BE2C (cell line): ENCODE measurements around the gene BCL2L1.

Source experiments
- DNase-seq: peaks from one replicate; pipeline ENCODE4 v3.0.0-alpha.2; 2020
- H3K27me3 ChIP-seq: fragments of 250-450 bp; sonication (Bioruptor Pico); 2 replicates; pipeline ENCODE4 v1.5.1; 2020; ENCODE audit warnings: mild to moderate bottlenecking
- H3K36me3 ChIP-seq: fragments of 250-450 bp; sonication (Bioruptor Pico); 2 replicates; pipeline ENCODE4 v1.5.1; 2020; ENCODE audit warnings: mild to moderate bottlenecking
- H3K4me1 ChIP-seq: fragments of 250-450 bp; sonication (Bioruptor Pico); 2 replicates; pipeline ENCODE4 v1.5.1; 2020
- H3K4me3 ChIP-seq: 2 replicates; pipeline ENCODE4 v1.5.1; 2011; ENCODE audit warnings: low read depth, low read length
- H3K9me3 ChIP-seq: fragments of 250-450 bp; sonication (Bioruptor Pico); 2 replicates; pipeline ENCODE4 v1.5.1; 2020
- TF ChIP-seq, protein P1 (sequence below): IDR thresholded peaks from 2 replicates; pipeline ENCODE4 v1.5.1; 2012; ENCODE audit warnings: mild to moderate bottlenecking, low read depth, low read length

BCL2L1 gene

DNA sequence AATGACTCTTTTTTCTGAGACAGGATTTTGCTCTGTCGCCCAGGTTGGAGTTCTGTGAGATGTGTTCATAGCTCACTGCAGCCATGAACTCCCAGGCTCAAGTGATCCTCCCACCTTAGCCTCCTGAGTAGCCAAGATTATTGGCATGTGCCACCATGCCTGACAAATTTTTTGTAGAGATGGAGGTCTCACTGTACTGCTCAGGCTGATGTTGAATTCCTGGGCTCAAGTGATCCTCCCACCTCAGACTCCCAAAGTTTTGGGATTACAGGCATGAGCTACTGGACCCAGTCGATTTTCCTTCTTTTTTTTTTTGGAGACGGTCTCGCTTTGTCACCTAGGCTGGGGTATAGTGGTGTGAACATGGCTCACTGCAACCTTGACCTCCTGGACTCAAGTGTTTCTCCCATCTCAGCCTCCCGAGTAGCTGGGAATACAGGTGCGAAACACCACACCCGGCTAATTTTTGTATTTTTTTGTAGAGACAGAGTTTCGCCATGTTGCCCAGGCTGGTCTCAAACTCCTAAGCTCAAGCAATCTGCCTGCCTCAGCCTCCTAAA, 24.3 kb downstream of the BCL2L1 start:
- DNase-seq, result no peak
- H3K4me1 ChIP-seq, result no peaks in the 10 kb centered on the region
- H3K36me3 ChIP-seq, result no peaks in the 10 kb centered on the region; the same call in 1 of the 2 replicates
- TF ChIP-seq, protein P1, sequence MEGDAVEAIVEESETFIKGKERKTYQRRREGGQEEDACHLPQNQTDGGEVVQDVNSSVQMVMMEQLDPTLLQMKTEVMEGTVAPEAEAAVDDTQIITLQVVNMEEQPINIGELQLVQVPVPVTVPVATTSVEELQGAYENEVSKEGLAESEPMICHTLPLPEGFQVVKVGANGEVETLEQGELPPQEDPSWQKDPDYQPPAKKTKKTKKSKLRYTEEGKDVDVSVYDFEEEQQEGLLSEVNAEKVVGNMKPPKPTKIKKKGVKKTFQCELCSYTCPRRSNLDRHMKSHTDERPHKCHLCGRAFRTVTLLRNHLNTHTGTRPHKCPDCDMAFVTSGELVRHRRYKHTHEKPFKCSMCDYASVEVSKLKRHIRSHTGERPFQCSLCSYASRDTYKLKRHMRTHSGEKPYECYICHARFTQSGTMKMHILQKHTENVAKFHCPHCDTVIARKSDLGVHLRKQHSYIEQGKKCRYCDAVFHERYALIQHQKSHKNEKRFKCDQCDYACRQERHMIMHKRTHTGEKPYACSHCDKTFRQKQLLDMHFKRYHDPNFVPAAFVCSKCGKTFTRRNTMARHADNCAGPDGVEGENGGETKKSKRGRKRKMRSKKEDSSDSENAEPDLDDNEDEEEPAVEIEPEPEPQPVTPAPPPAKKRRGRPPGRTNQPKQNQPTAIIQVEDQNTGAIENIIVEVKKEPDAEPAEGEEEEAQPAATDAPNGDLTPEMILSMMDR, result no peak
- no peak overlapping the region for H3K4me3 ChIP-seq
- no peaks in the 10 kb centered on the region for H3K27me3 ChIP-seq
- no peaks in the 10 kb centered on the region for H3K9me3 ChIP-seq

DNA sequence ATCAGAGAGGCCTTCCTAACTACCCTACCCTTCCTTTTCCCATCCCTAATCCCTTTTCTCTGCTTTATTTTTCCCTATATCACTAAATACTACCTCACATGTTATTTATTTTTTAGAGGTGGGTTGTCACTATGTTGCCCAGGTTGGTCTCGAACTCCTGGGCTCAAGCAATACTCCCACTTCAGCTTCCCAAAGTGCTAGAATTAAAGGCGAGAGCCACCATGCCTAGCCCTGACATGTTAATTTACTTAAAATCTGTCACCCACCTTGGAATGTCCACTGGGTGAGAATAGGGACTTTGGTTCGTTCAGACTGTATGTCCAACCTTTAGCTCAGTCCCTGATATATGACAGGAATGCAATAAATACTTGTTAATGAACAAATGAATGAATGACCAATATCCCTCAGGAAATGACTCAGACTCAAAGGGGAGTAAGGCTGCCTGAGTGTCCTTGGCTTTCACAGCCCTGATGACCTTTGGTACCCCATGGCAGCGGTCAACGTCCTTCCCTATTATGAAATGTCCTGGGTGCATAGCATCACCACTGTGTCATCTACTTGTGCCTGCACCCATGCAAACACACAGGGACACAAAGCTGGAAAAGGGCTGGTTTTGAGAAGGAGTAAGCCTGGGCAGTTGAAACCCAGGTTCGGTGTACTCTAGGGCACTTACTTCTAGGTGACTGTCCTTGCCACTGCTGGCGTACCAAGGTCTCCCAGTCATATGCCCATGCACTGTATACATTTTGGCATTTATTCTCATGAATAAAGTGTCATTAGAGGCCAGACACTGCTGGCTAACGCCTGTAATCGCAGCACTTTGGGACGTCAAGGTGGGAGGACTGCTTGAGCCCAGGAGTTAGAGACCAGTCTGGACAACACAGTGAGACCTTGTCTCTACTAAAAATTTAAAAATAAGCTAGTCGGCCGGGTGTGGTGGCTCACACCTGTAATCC, 26.5 kb downstream of the BCL2L1 start:
- Histone ChIP-seq H3K27me3 (no peaks in the 10 kb centered on the region), H3K9me3 (no peaks in the 10 kb centered on the region), H3K4me1 (no peaks in the 10 kb centered on the region), H3K36me3 (peaks cover 3% of the 10 kb centered on the region; the same call in 1 of the 2 replicates), H3K4me3 (no peak overlapping the region)
- DNase-seq, result no peak
- TF ChIP-seq, protein P1, result no peak

DNA sequence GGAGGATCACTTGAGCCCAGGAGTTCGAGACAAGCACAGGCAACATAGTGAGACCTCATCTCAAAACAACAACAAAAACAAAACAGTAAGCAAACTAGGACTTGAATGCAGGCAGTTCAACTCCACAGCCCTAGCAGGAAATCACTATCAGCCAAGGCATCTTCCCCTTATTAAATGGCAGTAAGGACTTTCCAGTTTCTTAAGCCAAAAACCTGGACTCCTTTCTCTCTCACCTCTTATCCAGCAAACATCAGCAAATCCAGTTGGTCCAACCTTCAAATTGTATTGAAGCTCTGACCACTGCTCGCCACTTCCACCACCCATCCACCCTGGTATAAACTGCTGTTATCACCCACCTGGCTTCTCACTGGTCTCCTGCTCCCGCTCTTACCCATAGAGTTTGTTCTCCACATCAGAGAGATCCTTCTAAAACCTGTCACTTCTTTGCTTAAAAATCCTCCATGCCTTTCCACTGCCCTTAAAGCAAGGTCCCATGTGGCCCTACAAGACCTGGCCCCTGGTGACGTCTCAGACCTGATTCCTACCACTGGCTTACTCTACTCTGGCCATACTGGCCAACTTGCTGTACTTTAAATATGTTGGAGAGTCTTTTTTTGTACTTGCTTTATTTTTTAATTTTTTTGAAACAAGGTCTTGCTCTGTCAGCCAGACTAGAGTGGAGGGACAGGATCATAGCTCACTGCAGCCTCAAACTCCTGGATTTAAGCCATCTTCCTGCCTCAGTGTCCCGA, 27.6 kb downstream of the BCL2L1 start:
- no peak for DNase-seq
- no peaks in the 10 kb centered on the region for H3K4me1 ChIP-seq
- TF ChIP-seq, protein P1, result no peak
- peaks cover 3% of the 10 kb centered on the region; the same call in 1 of the 2 replicates for H3K36me3 ChIP-seq
- H3K9me3 ChIP-seq, result no peaks in the 10 kb centered on the region
- H3K27me3 ChIP-seq, result no peaks in the 10 kb centered on the region
- H3K4me3 ChIP-seq, result no peak overlapping the region

DNA sequence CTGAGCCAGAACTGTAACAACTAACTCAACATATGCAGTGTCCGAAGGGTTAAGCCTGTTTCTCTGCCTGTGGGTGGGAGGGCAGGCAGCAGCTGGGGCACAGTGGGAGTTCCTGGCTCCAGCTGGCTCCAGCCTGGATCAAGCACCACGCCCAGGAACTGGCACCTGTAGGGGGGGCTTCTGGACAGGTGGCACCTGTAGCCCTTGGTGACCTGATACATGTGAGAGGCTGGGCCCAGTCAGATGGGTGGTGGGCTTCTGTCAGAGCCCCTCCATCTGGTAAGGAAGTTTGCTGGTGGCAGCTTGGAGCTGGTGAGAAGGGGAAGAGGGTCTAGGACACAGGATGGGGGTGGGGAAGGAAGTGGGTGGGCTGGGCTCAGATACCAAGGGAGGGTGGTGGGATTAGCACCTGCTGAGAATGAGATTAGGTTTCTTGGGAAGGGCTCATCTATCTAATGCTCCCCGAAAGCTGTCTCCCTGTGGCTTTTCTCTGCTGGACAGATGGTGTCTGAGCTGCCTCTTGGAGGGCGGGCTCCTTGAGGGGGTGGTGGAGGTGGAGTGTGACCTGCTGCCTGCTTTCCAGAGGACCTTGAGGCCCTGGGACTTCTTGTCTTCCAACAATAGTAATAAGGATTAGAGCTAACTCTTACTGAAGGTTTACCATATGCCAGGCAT, 28.5 kb downstream of the BCL2L1 start:
- no peak overlapping the region for H3K4me3 ChIP-seq
- no peaks in the 10 kb centered on the region for H3K4me1 ChIP-seq
- H3K36me3 ChIP-seq, result peaks cover 3% of the 10 kb centered on the region; the same call in 1 of the 2 replicates
- H3K27me3 ChIP-seq, result no peaks in the 10 kb centered on the region
- H3K9me3 ChIP-seq, result no peaks in the 10 kb centered on the region
- no peak for DNase-seq
- TF ChIP-seq, protein P1, result no peak

DNA sequence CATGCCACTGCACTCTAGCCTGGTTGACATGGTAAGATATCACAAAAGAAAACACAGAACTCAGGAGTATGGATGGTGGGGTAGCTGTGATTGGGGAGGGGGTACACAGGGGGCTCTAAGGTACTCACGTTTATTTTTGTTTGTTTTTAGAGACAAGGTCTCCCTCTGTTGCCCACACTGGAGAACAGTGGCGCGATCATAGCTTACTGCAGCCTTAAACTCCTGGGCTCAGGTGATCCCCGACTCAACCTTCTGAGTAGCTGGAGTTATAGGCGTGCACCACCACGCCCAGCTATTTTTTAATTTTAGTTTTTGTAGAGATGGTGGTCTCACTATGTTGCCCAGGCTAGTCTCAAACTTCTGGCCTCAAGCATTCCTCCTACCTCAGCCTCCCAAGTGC, 29.3 kb downstream of the BCL2L1 start:
- no peak for DNase-seq
- Histone ChIP-seq H3K36me3 (peaks cover 3% of the 10 kb centered on the region; the same call in 1 of the 2 replicates), H3K4me1 (no peaks in the 10 kb centered on the region)

More for the DNA sequence above, 29.3 kb downstream of the BCL2L1 start:
- H3K4me3 ChIP-seq, result no peak overlapping the region
- TF ChIP-seq, protein P1, result no peak
- no peaks in the 10 kb centered on the region for H3K27me3 ChIP-seq
- H3K9me3 ChIP-seq, result no peaks in the 10 kb centered on the region
